ENCODE data around the gene TMEM115. TPM values are rescaled to one million over a fixed set of nuclear protein-coding genes. Genes with fewer than 3 reads are reported as not detected.
"Not testable (repeated sequence)": the region's sequence is repeated elsewhere in the genome, so short reads cannot be mapped to it uniquely, and the experiment has no call there.

TMEM115 gene
- total and polyA plus RNA-seq, 2 experiments from 2014 or later = 17.8 to 49.2 TPM

GRCh38 chr3:50314342-50314741, 45.0 kb downstream of the TMEM115 start (continued):
- TF ChIP-seq CREB1 (CRISPR knock-in tag; IDR thresholded peaks at IDR 0.05; ENCODE audit: low read depth) (no peak), ETS1 (IDR thresholded peaks at IDR 0.05) (no peak), EZH2phosphoT487 (IDR thresholded peaks at IDR 0.05; ENCODE audit: unreplicated experiment) (no peak), POLR2AphosphoS5 (IDR thresholded peaks at IDR 0.05; ENCODE audit: low read depth) (no peak), EZH2 (IDR thresholded peaks at IDR 0.05; ENCODE audit: low read depth, unreplicated experiment) (no peak), ZNF114 (CRISPR knock-in tag; IDR thresholded peaks at IDR 0.05) (no peak)
- TF ChIP-seq, protein P1, sequence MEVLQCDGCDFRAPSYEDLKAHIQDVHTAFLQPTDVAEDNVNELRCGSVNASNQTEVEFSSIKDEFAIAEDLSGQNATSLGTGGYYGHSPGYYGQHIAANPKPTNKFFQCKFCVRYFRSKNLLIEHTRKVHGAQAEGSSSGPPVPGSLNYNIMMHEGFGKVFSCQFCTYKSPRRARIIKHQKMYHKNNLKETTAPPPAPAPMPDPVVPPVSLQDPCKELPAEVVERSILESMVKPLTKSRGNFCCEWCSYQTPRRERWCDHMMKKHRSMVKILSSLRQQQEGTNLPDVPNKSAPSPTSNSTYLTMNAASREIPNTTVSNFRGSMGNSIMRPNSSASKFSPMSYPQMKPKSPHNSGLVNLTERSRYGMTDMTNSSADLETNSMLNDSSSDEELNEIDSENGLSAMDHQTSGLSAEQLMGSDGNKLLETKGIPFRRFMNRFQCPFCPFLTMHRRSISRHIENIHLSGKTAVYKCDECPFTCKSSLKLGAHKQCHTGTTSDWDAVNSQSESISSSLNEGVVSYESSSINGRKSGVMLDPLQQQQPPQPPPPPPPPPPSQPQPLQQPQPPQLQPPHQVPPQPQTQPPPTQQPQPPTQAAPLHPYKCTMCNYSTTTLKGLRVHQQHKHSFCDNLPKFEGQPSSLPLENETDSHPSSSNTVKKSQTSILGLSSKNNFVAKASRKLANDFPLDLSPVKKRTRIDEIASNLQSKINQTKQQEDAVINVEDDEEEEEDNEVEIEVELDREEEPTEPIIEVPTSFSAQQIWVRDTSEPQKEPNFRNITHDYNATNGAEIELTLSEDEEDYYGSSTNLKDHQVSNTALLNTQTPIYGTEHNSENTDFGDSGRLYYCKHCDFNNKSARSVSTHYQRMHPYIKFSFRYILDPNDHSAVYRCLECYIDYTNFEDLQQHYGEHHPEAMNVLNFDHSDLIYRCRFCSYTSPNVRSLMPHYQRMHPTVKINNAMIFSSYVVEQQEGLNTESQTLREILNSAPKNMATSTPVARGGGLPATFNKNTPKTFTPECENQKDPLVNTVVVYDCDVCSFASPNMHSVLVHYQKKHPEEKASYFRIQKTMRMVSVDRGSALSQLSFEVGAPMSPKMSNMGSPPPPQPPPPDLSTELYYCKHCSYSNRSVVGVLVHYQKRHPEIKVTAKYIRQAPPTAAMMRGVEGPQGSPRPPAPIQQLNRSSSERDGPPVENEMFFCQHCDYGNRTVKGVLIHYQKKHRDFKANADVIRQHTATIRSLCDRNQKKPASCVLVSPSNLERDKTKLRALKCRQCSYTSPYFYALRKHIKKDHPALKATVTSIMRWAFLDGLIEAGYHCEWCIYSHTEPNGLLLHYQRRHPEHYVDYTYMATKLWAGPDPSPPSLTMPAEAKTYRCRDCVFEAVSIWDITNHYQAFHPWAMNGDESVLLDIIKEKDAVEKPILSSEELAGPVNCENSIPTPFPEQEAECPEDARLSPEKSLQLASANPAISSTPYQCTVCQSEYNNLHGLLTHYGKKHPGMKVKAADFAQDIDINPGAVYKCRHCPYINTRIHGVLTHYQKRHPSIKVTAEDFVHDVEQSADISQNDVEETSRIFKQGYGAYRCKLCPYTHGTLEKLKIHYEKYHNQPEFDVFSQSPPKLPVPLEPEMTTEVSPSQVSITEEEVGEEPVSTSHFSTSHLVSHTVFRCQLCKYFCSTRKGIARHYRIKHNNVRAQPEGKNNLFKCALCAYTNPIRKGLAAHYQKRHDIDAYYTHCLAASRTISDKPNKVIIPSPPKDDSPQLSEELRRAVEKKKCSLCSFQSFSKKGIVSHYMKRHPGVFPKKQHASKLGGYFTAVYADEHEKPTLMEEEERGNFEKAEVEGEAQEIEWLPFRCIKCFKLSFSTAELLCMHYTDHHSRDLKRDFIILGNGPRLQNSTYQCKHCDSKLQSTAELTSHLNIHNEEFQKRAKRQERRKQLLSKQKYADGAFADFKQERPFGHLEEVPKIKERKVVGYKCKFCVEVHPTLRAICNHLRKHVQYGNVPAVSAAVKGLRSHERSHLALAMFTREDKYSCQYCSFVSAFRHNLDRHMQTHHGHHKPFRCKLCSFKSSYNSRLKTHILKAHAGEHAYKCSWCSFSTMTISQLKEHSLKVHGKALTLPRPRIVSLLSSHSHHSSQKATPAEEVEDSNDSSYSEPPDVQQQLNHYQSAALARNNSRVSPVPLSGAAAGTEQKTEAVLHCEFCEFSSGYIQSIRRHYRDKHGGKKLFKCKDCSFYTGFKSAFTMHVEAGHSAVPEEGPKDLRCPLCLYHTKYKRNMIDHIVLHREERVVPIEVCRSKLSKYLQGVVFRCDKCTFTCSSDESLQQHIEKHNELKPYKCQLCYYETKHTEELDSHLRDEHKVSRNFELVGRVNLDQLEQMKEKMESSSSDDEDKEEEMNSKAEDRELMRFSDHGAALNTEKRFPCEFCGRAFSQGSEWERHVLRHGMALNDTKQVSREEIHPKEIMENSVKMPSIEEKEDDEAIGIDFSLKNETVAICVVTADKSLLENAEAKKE (CRISPR knock-in tag; IDR thresholded peaks at IDR 0.05) = no peak

- DNase-seq (ENCODE audit: low spot score); H2AFZ ChIP-seq; H3K9me2 ChIP-seq (ENCODE audit: insufficient read depth); H3K79me2 ChIP-seq (replicated peaks; ENCODE audit: insufficient read depth); H3K27ac Mint-ChIP-seq; ATAC-seq; H3K4me1 ChIP-seq (ENCODE audit: insufficient read depth); H3K4me3 ChIP-seq; H3K27me3 Mint-ChIP-seq (ENCODE audit: insufficient read depth, low read depth, poor library complexity); H3F3A ChIP-seq (replicated peaks; ENCODE audit: low read depth); H3K4me2 ChIP-seq; H3K27ac ChIP-seq (ENCODE audit: low read depth); H4K20me1 ChIP-seq (replicated peaks; ENCODE audit: insufficient read depth); H3K4me3 Mint-ChIP-seq; H3K36me3 ChIP-seq (ENCODE audit: insufficient read depth); H3K27me3 ChIP-seq (ENCODE audit: insufficient read depth); H3K4me1 Mint-ChIP-seq: not testable (repeated sequence)
- Mint-ChIP-seq H3K9me3 (peaks cover 50% of the 10 kb centered on the region), H3K36me3 (ENCODE audit: low read depth) (peaks cover 58% of the 10 kb centered on the region)
These were observed 47.3 kb downstream of the TMEM115 start for GRCh38 chr3:50312041-50312440.

Other genes with a start within 250 kb of the TMEM115 start
- 32.6 and 67.6 TPM in 2 replicates for gene SEMA3F, start 204.2 kb downstream of the TMEM115 start, total RNA-seq (2014; rRNA removed; shearing (Covaris generic))
- gene SEMA3F, start 204.2 kb downstream of the TMEM115 start, polyA plus RNA-seq (2016; fragmentation: Nextera tagmentation; extraction: Ambion mirVana) = 2.3 and 2.8 TPM in 2 replicates
- gene GNAT1, start 167.9 kb downstream of the TMEM115 start, total RNA-seq (2014; rRNA removed; shearing (Covaris generic)) = not detected in 2 replicates
- not detected in 2 replicates for gene GNAT1, start 167.9 kb downstream of the TMEM115 start, polyA plus RNA-seq (2016; fragmentation: Nextera tagmentation; extraction: Ambion mirVana)
- 0.28 and 3.0 TPM in 2 replicates for gene SLC38A3, start 154.2 kb downstream of the TMEM115 start, total RNA-seq (2014; rRNA removed; shearing (Covaris generic))
- 0.68 and 1.3 TPM in 2 replicates for gene SLC38A3, start 154.2 kb downstream of the TMEM115 start, polyA plus RNA-seq (2016; fragmentation: Nextera tagmentation; extraction: Ambion mirVana)
- gene GNAI2, start 123.3 kb downstream of the TMEM115 start, total RNA-seq (2014; rRNA removed; shearing (Covaris generic)) = 132 and 153 TPM in 2 replicates
- gene GNAI2, start 123.3 kb downstream of the TMEM115 start, polyA plus RNA-seq (2016; fragmentation: Nextera tagmentation; extraction: Ambion mirVana) = 138 and 140 TPM in 2 replicates
- gene SEMA3B, start 90.4 kb downstream of the TMEM115 start, total RNA-seq (2014; rRNA removed; shearing (Covaris generic)) = 2.4 and 8.0 TPM in 2 replicates
- 3.0 and 3.3 TPM in 2 replicates for gene SEMA3B, start 90.4 kb downstream of the TMEM115 start, polyA plus RNA-seq (2016; fragmentation: Nextera tagmentation; extraction: Ambion mirVana)
- gene LSMEM2, start 80.4 kb downstream of the TMEM115 start, total RNA-seq (2014; rRNA removed; shearing (Covaris generic)) = 0.59 and 1.5 TPM in 2 replicates
- 0.86 and 1.5 TPM in 2 replicates for gene LSMEM2, start 80.4 kb downstream of the TMEM115 start, polyA plus RNA-seq (2016; fragmentation: Nextera tagmentation; extraction: Ambion mirVana)
- 91.5 and 92.4 TPM in 2 replicates for gene IFRD2, start 67.1 kb downstream of the TMEM115 start, total RNA-seq (2014; rRNA removed; shearing (Covaris generic))
- 80.8 and 89.7 TPM in 2 replicates for gene IFRD2, start 67.1 kb downstream of the TMEM115 start, polyA plus RNA-seq (2016; fragmentation: Nextera tagmentation; extraction: Ambion mirVana)
- gene HYAL3, start 60.1 kb downstream of the TMEM115 start, total RNA-seq (2014; rRNA removed; shearing (Covaris generic)) = 2.5 and 7.1 TPM in 2 replicates
- gene HYAL3, start 60.1 kb downstream of the TMEM115 start, polyA plus RNA-seq (2016; fragmentation: Nextera tagmentation; extraction: Ambion mirVana) = 2.4 and 3.7 TPM in 2 replicates
- gene NAA80, start 60.1 kb downstream of the TMEM115 start, total RNA-seq (2014; rRNA removed; shearing (Covaris generic)) = 11.3 and 16.7 TPM in 2 replicates
- gene NAA80, start 60.1 kb downstream of the TMEM115 start, polyA plus RNA-seq (2016; fragmentation: Nextera tagmentation; extraction: Ambion mirVana) = 11.2 and 12.1 TPM in 2 replicates
- gene HYAL1, start 55.9 kb downstream of the TMEM115 start, total RNA-seq (2014; rRNA removed; shearing (Covaris generic)) = 2.8 and 5.0 TPM in 2 replicates
- gene HYAL1, start 55.9 kb downstream of the TMEM115 start, polyA plus RNA-seq (2016; fragmentation: Nextera tagmentation; extraction: Ambion mirVana) = 1.7 and 2.1 TPM in 2 replicates
- 74.3 and 77.8 TPM in 2 replicates for gene HYAL2, start 36.8 kb downstream of the TMEM115 start, total RNA-seq (2014; rRNA removed; shearing (Covaris generic))
- 28.9 and 30.0 TPM in 2 replicates for gene HYAL2, start 36.8 kb downstream of the TMEM115 start, polyA plus RNA-seq (2016; fragmentation: Nextera tagmentation; extraction: Ambion mirVana)
- 32.2 and 41.6 TPM in 2 replicates for gene TUSC2, start 31.3 kb downstream of the TMEM115 start, total RNA-seq (2014; rRNA removed; shearing (Covaris generic))
- gene TUSC2, start 31.3 kb downstream of the TMEM115 start, polyA plus RNA-seq (2016; fragmentation: Nextera tagmentation; extraction: Ambion mirVana) = 71.0 and 81.5 TPM in 2 replicates
- 12.8 and 15.7 TPM in 2 replicates for gene RASSF1, start 18.7 kb downstream of the TMEM115 start, total RNA-seq (2014; rRNA removed; shearing (Covaris generic))
- gene RASSF1, start 18.7 kb downstream of the TMEM115 start, polyA plus RNA-seq (2016; fragmentation: Nextera tagmentation; extraction: Ambion mirVana) = 9.6 TPM in 2 replicates
- 0.31 TPM in 2 replicates for gene ZMYND10, start 13.8 kb downstream of the TMEM115 start, total RNA-seq (2014; rRNA removed; shearing (Covaris generic))
- gene ZMYND10, start 13.8 kb downstream of the TMEM115 start, polyA plus RNA-seq (2016; fragmentation: Nextera tagmentation; extraction: Ambion mirVana) = 0.24 and 0.29 TPM in 2 replicates
- 22.3 and 35.6 TPM in 2 replicates for gene NPRL2, start 8.7 kb downstream of the TMEM115 start, total RNA-seq (2014; rRNA removed; shearing (Covaris generic))
- gene NPRL2, start 8.7 kb downstream of the TMEM115 start, polyA plus RNA-seq (2016; fragmentation: Nextera tagmentation; extraction: Ambion mirVana) = 27.7 and 31.7 TPM in 2 replicates
- 11.5 and 18.2 TPM in 2 replicates for gene CYB561D2, start 8.7 kb downstream of the TMEM115 start, total RNA-seq (2014; rRNA removed; shearing (Covaris generic))
- gene CYB561D2, start 8.7 kb downstream of the TMEM115 start, polyA plus RNA-seq (2016; fragmentation: Nextera tagmentation; extraction: Ambion mirVana) = 10.0 and 10.1 TPM in 2 replicates
- gene CACNA2D2, start 144.1 kb upstream of the TMEM115 start, total RNA-seq (2014; rRNA removed; shearing (Covaris generic)) = 10.3 and 11.4 TPM in 2 replicates
- 4.7 and 5.4 TPM in 2 replicates for gene CACNA2D2, start 144.1 kb upstream of the TMEM115 start, polyA plus RNA-seq (2016; fragmentation: Nextera tagmentation; extraction: Ambion mirVana)
- gene C3orf18, start 208.2 kb upstream of the TMEM115 start, total RNA-seq (2014; rRNA removed; shearing (Covaris generic)) = 7.7 and 10.3 TPM in 2 replicates
- 2.4 TPM in 2 replicates for gene C3orf18, start 208.2 kb upstream of the TMEM115 start, polyA plus RNA-seq (2016; fragmentation: Nextera tagmentation; extraction: Ambion mirVana)
- gene HEMK1, start 210.0 kb upstream of the TMEM115 start, total RNA-seq (2014; rRNA removed; shearing (Covaris generic)) = 5.6 and 8.5 TPM in 2 replicates
- 10.1 and 11.0 TPM in 2 replicates for gene HEMK1, start 210.0 kb upstream of the TMEM115 start, polyA plus RNA-seq (2016; fragmentation: Nextera tagmentation; extraction: Ambion mirVana)

All from GM23338 (cell line).